MCF 10A (cell line): Measurements from ENCODE around the gene MYO15B. TPM values are rescaled to one million over a fixed set of nuclear protein-coding genes. Genes with fewer than 3 reads are reported as not detected.

Experiments used
- BruUV-seq: library from RNA; stranded (reverse); fragments of 400-500 nt; replicated peaks from 2 replicates; lab custom pipeline; 2021; lab: Mats Ljungman, UMichigan
- CTCF ChIA-PET: fragments of 300-600 bp; sonication (Branson Sonifier 250); formaldehyde crosslinking; extraction: SDS; loops from one replicate; lab custom pipeline; 2021; ENCODE audit warnings: antibody characterized with exemption, inconsistent platforms; lab: Yijun Ruan, JAX
- POLR2A ChIA-PET: fragments of 300-600, 350-650 bp; sonication (Branson Sonifier 250); formaldehyde crosslinking; extraction: SDS; loops from one replicate; lab custom pipeline; 2020; ENCODE audit warnings: antibody characterized with exemption, inconsistent platforms; lab: Yijun Ruan, JAX
- DNase-seq: peaks from one replicate; pipeline ENCODE4 v3.0.0-alpha.2; 2018; ENCODE audit not compliant: unreplicated experiment
- H3K27ac Mint-ChIP-seq: one replicate; pipeline ENCODE4 v1.8.0; 2022; ENCODE audit warnings: mild to moderate bottlenecking, low read depth, mixed read lengths; ENCODE audit not compliant: unreplicated experiment
- H3K27me3 Mint-ChIP-seq: one replicate; pipeline ENCODE4 v1.8.0; 2022; ENCODE audit warnings: mixed read lengths; ENCODE audit not compliant: insufficient read depth, unreplicated experiment
- H3K36me3 Mint-ChIP-seq: one replicate; pipeline ENCODE4 v1.8.0; 2022; ENCODE audit warnings: mild to moderate bottlenecking, moderate library complexity, mixed read lengths; ENCODE audit not compliant: insufficient read depth, unreplicated experiment
- H3K4me1 Mint-ChIP-seq: one replicate; pipeline ENCODE4 v1.8.0; 2022; ENCODE audit warnings: mixed read lengths; ENCODE audit not compliant: insufficient read depth, unreplicated experiment
- H3K4me3 Mint-ChIP-seq: one replicate; pipeline ENCODE4 v1.8.0; 2022; ENCODE audit warnings: mild to moderate bottlenecking, moderate library complexity, mixed read lengths; ENCODE audit not compliant: unreplicated experiment
- H3K9me3 Mint-ChIP-seq: one replicate; pipeline ENCODE4 v1.8.0; 2022; ENCODE audit warnings: mixed read lengths; ENCODE audit not compliant: unreplicated experiment
- intact Hi-C: fragments of 100-400 bp; cut with micrococcal nuclease; formaldehyde crosslinking; loops from 2 replicates; pipeline ENCODE4 v1.14.1; 2022
- total RNA-seq: library from RNA; stranded (reverse); gene quantifications from 2 replicates; pipeline ENCODE4 v1.2.3, GENCODE V29; 2022
- TF ChIP-seq, protein P1 (sequence below): fragments of 200-600 bp; IDR thresholded peaks from one replicate; pipeline ENCODE4 v1.8.0; 2022; ENCODE audit warnings: antibody characterized with exemption, mild to moderate bottlenecking; ENCODE audit not compliant: unreplicated experiment

MYO15B gene
- total RNA-seq, 1 experiment from 2014 or later: 10.9 TPM

DNA sequence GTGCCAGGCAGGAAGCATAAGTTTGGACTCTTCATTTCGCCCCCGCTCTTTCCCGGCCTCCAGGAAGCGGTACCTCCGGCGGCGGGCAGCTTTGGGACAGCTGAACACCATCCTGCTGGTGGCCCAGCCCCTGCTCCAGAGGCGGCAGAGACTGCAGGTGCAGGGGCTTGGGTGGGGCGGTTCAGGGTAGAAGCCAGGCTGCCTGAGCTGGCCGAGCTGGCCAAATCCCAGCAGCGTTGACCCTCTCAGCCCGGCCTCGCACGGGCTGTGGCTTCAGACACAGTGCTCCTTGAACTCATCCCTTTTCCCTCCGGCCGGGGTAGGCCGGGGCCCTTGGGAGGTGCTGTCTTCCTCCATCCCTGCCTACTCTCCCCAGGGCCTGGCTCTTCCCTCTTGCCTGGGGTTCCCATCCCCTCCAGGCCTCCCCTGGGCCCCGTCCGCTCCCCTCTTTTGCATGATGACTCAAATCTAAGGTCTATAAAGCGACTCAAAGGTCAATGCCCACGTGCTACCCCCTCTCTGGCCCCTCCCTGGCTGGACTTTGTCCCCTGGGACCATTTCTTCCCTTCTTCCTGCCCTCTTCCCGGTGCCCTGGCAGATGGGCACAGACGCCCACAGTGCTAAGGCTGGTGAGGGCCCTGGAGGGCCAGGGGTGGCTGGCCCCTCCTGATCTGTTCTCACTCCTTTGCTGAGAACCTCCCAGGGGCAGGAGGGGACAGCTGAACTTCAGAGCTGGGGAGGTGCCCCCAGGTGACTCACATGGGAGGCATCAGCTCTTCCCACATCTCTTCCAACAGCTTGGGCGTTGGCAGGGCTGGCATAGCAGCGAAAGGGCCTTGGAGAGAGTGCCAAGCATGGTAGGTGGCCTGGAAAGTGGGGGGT lies 22.7 kb downstream of the MYO15B start:
- intact Hi-C loops: no loop called here
- TF ChIP-seq, protein P1, sequence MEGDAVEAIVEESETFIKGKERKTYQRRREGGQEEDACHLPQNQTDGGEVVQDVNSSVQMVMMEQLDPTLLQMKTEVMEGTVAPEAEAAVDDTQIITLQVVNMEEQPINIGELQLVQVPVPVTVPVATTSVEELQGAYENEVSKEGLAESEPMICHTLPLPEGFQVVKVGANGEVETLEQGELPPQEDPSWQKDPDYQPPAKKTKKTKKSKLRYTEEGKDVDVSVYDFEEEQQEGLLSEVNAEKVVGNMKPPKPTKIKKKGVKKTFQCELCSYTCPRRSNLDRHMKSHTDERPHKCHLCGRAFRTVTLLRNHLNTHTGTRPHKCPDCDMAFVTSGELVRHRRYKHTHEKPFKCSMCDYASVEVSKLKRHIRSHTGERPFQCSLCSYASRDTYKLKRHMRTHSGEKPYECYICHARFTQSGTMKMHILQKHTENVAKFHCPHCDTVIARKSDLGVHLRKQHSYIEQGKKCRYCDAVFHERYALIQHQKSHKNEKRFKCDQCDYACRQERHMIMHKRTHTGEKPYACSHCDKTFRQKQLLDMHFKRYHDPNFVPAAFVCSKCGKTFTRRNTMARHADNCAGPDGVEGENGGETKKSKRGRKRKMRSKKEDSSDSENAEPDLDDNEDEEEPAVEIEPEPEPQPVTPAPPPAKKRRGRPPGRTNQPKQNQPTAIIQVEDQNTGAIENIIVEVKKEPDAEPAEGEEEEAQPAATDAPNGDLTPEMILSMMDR: no peak
- Mint-ChIP-seq H3K4me1 (peaks cover 8% of the 10 kb centered on the region), H3K36me3 (no peaks in the 10 kb centered on the region), H3K9me3 (no peaks in the 10 kb centered on the region), H3K27ac (no peak overlapping the region), H3K4me3 (no peak overlapping the region), H3K27me3 (no peaks in the 10 kb centered on the region)
- POLR2A ChIA-PET: interaction anchor here (1.2 kb wide), 2 partner anchors 9 to 23 kb away, joined by 3 to 4 read pairs; partner anchors contain the start of gene SMIM5
- no peak for DNase-seq
- BruUV-seq: no TSS peak
- CTCF ChIA-PET: interaction anchor here (0.5 to 2.5 kb wide), 4 partner anchors 10 to 42 kb away, joined by 3 to 16 read pairs (median 5); partner anchors contain the start of gene SMIM5

DNA sequence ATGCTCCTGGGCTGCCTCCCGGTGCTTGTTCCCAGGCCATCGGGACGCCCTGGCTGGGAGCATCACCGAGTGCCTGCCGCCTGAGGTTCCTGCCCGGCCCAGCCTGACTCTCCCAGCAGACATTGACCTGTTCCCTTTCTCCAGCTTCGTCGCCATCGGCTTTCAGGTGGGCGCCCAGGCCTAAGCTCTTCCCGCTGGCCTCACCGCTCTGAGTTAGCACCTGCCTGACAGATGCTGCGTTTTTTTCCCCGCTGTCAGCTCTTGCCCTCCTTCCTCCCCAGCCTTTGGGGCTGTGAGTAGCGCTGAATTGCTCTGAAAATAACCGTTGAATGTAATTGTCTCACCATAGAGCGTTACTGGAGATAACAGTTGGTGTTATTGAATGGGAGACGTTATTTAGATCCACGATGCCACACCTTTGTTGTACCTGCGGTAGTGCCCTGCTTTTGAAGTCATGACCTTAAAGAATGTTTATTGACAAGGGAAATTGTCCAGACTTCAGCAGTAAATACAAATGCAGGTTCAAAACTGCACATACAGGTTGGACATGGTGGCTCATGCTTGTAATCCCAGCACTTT lies 24.3 kb downstream of the MYO15B start:
- intact Hi-C loops: no loop called here
- Mint-ChIP-seq H3K4me3 (no peak overlapping the region), H3K9me3 (no peaks in the 10 kb centered on the region), H3K27ac (no peak overlapping the region), H3K4me1 (peaks cover 8% of the 10 kb centered on the region), H3K27me3 (no peaks in the 10 kb centered on the region), H3K36me3 (no peaks in the 10 kb centered on the region)
- no TSS peak for BruUV-seq
- ChIA-PET POLR2A (interaction anchor here (1.2 kb wide), 1 partner anchor 10 kb away, joined by 3 read pairs; no protein-coding TSS in a partner anchor), CTCF (interaction anchor here (0.5 to 2.5 kb wide), 3 partner anchors 11 to 21 kb away, joined by 3 to 16 read pairs (median 5); partner anchors contain the start of gene SMIM5)
- TF ChIP-seq, protein P1: no peak
- no peak for DNase-seq

DNA sequence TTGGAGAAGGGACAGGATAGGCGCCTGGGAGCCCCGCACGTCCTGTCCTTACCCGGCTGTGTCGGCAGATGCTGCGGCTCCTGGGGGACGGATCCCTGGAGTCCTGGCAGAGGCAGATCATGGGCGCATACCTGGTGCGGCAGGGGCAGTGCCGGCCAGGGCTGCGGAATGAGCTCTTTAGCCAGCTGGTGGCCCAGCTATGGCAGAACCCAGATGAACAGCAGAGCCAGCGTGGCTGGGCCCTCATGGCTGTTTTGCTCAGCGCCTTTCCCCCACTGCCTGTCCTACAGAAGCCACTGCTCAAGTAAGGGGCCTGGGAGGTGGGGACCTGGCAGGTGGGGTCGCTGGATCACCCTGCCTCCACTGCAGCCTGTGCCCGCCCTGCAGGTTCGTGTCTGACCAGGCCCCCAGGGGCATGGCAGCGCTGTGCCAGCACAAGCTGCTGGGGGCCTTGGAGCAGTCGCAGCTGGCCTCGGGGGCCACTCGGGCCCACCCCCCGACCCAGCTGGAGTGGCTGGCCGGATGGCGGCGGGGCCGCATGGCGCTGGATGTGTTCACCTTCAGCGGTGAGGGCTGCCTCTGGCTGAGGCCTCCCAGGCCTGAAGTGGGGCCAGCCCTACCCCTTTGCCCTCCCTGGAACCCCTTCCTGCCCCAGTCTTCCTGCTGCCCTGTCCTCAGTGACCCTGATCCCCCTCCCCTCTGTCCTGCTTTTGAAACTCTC lies 25.5 kb downstream of the MYO15B start:
- no peak for DNase-seq
- TF ChIP-seq, protein P1: no peak
- H3K4me1 Mint-ChIP-seq: peaks cover 8% of the 10 kb centered on the region
- no peak overlapping the region for H3K4me3 Mint-ChIP-seq
- intact Hi-C loops: no loop called here
- CTCF ChIA-PET: interaction anchor here (0.6 to 2.5 kb wide), 2 partner anchors 20 to 44 kb away, joined by 3 to 16 read pairs; partner anchors contain the start of gene SMIM5
- H3K36me3 Mint-ChIP-seq: no peaks in the 10 kb centered on the region
- H3K9me3 Mint-ChIP-seq: no peaks in the 10 kb centered on the region
- POLR2A ChIA-PET: interaction anchor here (0.8 kb wide), 1 partner anchor 13 kb away, joined by 3 read pairs; no protein-coding TSS in a partner anchor
- H3K27me3 Mint-ChIP-seq: no peaks in the 10 kb centered on the region
- BruUV-seq: no TSS peak
- H3K27ac Mint-ChIP-seq: no peak overlapping the region
